Stimulated activated memory B cell treated with anti-CD40 and anti-IgM and Interleukin-4, amounts not matched to agents 10 μg/mL and 1 μg/mL and 100 μg/mL, for 72 hours (primary cell): Measurements from ENCODE around the gene NUDT4.
"Not testable (repeated sequence)": the region's sequence is repeated elsewhere in the genome, so short reads cannot be mapped to it uniquely, and the experiment has no call there.

Experiments used
- ATAC-seq: fragments of 150-1000 bp; cut with Tn5 transposase; 2 replicates; pipeline ENCODE4 v1.10.0; 2021
- H3K27ac Mint-ChIP-seq: one replicate; pipeline ENCODE4 v1.8.0; 2022; ENCODE audit warnings: mild to moderate bottlenecking, mixed read lengths
- H3K27me3 Mint-ChIP-seq: one replicate; pipeline ENCODE4 v1.8.0; 2022; ENCODE audit warnings: mixed read lengths
- H3K36me3 Mint-ChIP-seq: one replicate; pipeline ENCODE4 v1.8.0; 2022; ENCODE audit warnings: mixed read lengths
- H3K4me1 Mint-ChIP-seq: one replicate; pipeline ENCODE4 v1.8.0; 2022; ENCODE audit warnings: mixed read lengths
- H3K4me3 Mint-ChIP-seq: one replicate; pipeline ENCODE4 v1.8.0; 2022; ENCODE audit warnings: mild to moderate bottlenecking, moderate library complexity, mixed read lengths
- H3K9me3 Mint-ChIP-seq: one replicate; pipeline ENCODE4 v1.8.0; 2022; ENCODE audit warnings: mixed read lengths

Gene NUDT4

DNA sequence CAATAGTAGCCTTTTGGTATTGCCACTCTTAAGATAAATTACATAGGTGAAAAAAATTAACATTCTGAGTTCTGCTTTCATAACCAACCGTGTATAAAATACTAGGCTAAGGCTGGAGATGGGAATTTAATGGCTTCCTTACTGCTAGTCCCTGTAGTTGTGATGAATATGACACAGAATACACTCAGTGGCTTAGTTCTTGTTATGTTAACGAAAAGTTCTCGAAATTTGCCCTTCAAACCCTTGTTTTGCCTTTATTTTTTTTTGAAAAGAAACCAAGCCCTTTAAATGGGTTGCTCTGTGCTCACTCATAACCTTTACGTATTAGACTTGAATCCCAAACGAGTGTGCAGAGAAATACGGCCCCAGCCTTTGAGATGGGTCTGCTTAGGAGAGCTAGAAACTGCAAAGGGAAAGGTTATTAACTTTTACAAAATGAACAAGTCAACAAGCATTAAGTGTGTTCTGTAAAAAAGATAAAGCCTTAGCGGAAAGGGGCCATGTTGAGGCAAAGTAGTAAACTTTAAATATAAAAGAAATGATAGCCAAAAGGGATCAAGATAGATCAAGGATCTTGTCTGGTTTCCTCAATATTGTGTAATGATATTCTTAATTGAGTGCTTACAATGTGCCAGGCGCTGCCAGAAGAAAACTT lies 1.7 kb downstream of the NUDT4 start:
- peak overlapping the region; percentile 100 for H3K27ac Mint-ChIP-seq
- no peak for ATAC-seq
- no peaks in the 10 kb centered on the region for H3K27me3 Mint-ChIP-seq
- H3K36me3 Mint-ChIP-seq, result peaks cover 15% of the 10 kb centered on the region
- peaks cover 49% of the 10 kb centered on the region for H3K4me1 Mint-ChIP-seq
- H3K9me3 Mint-ChIP-seq, result no peaks in the 10 kb centered on the region
- peak overlapping the region; percentile 100 for H3K4me3 Mint-ChIP-seq

DNA sequence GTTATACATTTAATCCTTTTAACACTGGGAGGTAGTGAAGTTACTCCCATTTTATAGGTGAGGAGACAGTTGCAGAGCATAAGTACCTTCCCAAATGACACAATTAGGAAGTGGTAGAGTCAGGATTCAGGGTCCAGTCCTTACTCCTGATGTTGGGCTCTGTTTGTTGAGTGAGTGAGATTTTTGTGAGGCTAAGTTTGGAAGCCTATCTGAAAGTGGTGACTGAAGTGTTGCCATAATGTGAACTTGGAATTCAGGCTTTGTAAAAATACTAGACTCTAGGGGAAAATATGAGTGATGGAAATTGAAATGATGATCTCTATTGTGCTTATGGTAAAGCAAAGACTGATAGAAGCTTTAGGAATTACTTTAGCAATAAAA lies 2.2 kb downstream of the NUDT4 start:
- Mint-ChIP-seq H3K27ac (peak overlapping the region; percentile 100), H3K4me1 (peaks cover 52% of the 10 kb centered on the region), H3K9me3 (no peaks in the 10 kb centered on the region), H3K4me3 (peak overlapping the region; percentile 100), H3K27me3 (no peaks in the 10 kb centered on the region), H3K36me3 (peaks cover 17% of the 10 kb centered on the region)
- no peak for ATAC-seq

DNA sequence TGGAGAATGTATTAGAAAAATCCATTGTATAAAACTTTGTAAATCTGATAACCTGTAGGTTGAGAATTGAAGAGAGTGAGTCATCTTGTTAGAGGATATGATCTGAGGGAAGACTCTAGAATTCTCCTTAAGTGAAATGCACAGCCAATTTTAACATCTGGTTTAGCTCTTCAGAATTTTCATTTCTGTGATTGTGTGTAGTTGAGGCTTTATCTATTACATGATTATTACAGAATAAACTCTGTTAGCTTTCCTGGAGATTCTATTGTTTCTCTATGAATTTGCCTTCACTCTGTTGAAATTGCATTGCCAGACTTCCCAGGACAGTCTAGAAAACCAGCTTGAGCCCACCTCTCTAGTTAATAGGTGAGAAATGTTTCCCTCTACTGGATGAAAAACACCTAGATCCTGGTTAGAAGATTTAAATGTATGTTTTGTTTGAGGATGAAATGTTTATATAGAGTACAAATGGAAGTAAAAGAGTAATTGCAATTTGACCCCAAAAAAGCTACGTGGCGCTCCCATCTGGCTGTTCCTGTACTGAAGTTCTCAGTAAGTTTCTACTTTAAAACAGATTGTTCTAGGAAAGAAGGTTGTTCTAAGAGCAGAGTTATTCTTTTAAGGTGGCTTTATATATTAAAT lies 2.9 kb downstream of the NUDT4 start:
- Mint-ChIP-seq H3K36me3 (peaks cover 24% of the 10 kb centered on the region), H3K9me3 (no peaks in the 10 kb centered on the region), H3K27ac (peak overlapping the region; percentile 100), H3K4me1 (peaks cover 58% of the 10 kb centered on the region), H3K4me3 (peak overlapping the region; percentile 100), H3K27me3 (no peaks in the 10 kb centered on the region)
- ATAC-seq, result no peak

DNA sequence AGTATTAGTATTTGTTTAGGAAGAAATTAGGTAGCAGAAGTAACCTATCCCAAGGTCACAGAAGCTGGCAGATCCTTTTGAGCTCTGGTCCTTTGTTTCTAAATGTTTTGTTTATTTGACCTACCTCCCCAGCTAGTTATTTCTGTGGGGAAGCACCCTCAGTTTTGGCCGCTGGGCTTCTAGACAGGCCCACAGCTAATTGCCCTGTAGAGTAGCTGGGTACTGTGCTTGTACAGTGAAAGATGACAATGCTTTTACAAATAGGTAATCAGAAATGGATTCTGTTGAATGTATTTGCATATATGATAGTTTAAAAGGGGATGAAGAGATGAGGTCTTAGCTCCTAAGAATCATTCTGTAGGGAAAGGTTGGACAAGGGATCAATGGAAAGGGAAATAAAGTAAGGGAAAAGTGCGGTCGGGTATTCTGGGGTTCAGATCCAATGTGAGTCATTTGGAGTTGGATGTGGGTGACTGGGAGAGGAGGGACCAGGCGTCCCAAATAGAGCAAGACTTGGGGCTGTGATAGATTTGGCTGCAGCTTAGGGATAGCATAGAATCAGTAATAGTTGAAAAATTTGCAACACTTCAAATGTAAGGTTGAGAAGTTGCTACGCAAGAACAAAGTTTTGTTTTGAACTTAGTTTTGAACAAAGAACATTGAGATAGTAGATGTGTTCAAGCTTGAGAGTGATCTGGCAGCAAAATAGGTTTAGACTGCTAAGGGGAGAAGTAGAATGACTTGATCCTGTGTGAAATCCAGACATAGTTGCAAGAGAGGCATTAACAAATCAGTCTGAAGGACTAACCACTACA lies 3.6 kb downstream of the NUDT4 start:
- H3K27ac Mint-ChIP-seq, result peak overlapping the region; percentile 100
- H3K9me3 Mint-ChIP-seq, result no peaks in the 10 kb centered on the region
- no peak for ATAC-seq
- H3K27me3 Mint-ChIP-seq, result no peaks in the 10 kb centered on the region
- H3K4me1 Mint-ChIP-seq, result peaks cover 59% of the 10 kb centered on the region
- peak overlapping the region; percentile 100 for H3K4me3 Mint-ChIP-seq
- peaks cover 25% of the 10 kb centered on the region for H3K36me3 Mint-ChIP-seq

DNA sequence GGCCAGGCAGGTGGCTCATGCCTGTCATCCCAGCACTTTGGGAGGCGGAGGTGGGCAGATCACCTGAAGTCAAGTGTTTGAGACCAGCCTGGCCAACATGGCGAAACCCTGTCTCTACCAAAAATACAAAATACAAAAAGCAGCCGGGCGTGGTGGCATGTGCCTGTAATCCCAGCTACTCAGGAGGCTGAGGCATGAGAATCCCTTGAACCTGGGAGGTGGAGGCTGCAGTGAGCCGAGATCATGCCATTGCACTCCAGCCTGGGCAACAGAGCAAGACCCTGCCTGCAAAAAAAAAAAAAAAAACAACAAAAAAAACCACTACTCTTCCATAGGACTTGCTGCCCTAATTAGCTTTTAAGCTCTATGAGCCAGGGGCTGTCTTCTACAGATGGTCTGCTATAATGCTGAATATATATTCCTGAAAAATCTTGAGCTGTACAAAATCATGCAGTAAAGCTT lies 4.3 kb downstream of the NUDT4 start:
- peaks cover 54% of the 10 kb centered on the region for H3K4me1 Mint-ChIP-seq
- peaks cover 25% of the 10 kb centered on the region for H3K36me3 Mint-ChIP-seq
- not testable (repeated sequence) for H3K27me3 Mint-ChIP-seq, H3K9me3 Mint-ChIP-seq, ATAC-seq
- H3K27ac Mint-ChIP-seq, result peak overlapping the region; percentile 100
- H3K4me3 Mint-ChIP-seq, result peak overlapping the region; percentile 100

DNA sequence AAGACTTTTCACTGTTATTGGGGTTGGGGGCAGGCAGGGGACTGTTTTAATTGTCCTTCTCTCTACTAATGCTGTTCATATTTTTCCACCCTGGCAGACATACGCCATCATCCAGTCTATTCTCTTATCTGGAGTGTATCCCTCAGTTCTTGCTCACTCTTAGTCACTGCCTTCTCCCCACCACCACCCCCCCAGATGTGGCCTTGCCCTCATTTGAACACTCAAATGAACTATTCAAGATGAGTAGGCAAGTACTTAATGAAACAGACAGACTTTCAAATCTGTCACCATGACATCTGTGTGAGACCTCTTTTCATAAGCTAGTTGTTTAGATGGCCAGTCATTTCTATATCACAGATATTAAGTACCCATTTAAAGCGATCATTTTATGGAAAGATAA lies 10.1 kb downstream of the NUDT4 start:
- ATAC-seq, result peak; percentile 48
- Mint-ChIP-seq H3K4me1 (peaks cover 69% of the 10 kb centered on the region), H3K27me3 (no peaks in the 10 kb centered on the region), H3K9me3 (no peaks in the 10 kb centered on the region), H3K4me3 (no peak overlapping the region), H3K27ac (no peak overlapping the region), H3K36me3 (peaks cover 27% of the 10 kb centered on the region)

DNA sequence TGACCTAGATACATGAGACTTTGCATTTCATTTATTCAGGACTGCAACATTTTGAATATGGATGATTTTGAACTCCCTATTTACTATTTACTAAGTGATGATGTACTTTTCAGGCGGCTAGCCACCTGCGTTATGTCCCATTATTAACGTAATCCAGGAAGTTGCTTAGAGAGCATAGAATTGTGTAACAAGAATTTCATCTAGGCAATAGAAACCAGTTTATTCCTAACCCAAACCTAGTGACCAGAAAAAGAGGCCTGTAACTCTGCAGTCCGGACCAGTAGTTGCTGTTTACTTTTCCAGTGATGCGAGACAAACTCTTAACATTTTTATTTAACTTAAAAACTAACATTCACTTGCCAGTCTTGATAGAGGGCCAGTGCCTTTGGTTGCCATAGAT lies 12.3 kb downstream of the NUDT4 start:
- Mint-ChIP-seq H3K4me1 (peaks cover 64% of the 10 kb centered on the region), H3K9me3 (no peaks in the 10 kb centered on the region), H3K27me3 (no peaks in the 10 kb centered on the region), H3K36me3 (peaks cover 24% of the 10 kb centered on the region), H3K4me3 (no peak overlapping the region), H3K27ac (peak overlapping the region; percentile 79)
- no peak for ATAC-seq

DNA sequence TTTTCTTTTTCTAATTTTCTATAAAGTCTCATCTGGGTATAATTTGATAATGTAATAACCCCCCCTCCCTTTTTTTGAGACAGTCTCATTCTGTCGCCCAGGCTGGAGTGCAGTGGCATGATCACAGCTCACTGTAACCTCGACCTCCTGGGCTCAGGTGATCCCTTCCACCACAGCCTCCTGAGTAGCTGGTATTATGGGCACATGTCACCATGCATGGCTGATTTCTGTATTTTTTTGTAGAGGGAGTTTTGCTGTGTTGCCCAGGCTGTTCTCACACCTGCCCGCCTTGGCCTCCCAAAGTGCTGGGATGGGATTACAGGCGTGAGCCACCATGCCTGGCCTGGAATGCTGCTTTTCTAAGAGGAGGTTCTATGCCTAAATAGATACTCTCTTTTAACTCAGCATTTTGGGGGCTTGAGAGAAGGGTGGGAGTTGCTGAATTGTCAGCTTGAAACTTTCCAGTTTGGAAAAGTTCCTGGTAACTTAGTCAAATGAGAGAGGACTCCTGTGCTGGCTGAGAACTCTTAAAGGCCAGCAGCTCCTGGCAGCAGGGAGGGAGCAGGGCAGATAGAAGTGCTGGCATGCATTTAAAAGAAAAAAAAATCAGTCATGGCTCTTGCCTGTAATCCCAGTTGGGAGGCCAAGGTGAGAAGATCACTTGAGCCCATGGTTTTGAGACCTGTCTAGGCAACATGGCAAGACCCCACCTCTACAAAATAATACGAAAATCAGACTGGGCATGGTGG lies 13.0 kb downstream of the NUDT4 start:
- H3K27ac Mint-ChIP-seq, result peak overlapping the region; percentile 79
- no peaks in the 10 kb centered on the region for H3K9me3 Mint-ChIP-seq
- peaks cover 17% of the 10 kb centered on the region for H3K36me3 Mint-ChIP-seq
- ATAC-seq, result peak; percentile 80
- H3K4me3 Mint-ChIP-seq, result peak overlapping the region; percentile 49
- peaks cover 57% of the 10 kb centered on the region for H3K4me1 Mint-ChIP-seq
- H3K27me3 Mint-ChIP-seq, result no peaks in the 10 kb centered on the region

DNA sequence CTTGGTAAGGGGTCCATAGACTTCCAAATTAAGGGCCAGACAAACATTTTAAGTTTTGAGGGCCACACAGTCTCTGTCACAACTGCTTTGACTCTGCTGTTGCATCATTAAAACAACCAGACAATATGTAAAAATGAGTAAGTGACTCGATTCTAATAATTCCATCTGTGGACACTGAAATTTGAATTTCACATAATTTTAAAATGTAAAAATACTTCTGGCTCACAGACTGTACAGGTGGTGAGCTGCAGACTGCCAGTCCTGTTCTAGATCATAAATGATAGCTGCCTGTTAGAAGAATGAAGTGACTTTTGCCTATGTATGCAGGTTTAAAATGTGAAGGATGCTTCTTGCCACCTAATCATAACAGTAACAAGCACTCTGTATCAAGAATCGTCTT lies 15.7 kb downstream of the NUDT4 start:
- H3K9me3 Mint-ChIP-seq, result no peaks in the 10 kb centered on the region
- H3K36me3 Mint-ChIP-seq, result peaks cover 20% of the 10 kb centered on the region
- peaks cover 41% of the 10 kb centered on the region for H3K4me1 Mint-ChIP-seq
- H3K27ac Mint-ChIP-seq, result peak overlapping the region; percentile 24
- no peaks in the 10 kb centered on the region for H3K27me3 Mint-ChIP-seq
- H3K4me3 Mint-ChIP-seq, result no peak overlapping the region
- no peak for ATAC-seq

DNA sequence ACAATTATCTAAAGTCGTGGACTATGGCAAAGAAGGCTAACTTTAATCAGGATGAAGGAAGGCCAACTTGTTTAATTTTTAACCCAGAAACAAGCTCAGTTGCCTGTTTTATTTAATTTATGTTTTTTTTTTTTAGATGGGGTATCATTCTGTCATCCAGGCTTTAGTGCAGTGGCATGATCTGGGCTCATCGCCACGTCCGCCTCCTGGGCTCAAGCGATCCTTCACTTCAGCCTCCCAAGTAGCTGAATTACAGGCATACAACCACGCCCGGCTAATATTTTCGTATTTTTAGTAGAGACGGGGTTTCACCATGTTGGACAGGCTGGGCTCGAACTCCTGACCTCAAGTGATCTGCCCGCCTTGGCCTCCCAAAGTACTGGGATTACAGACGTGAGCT lies 19.7 kb downstream of the NUDT4 start:
- Mint-ChIP-seq H3K36me3 (peaks cover 23% of the 10 kb centered on the region), H3K9me3 (no peaks in the 10 kb centered on the region), H3K4me1 (peaks cover 14% of the 10 kb centered on the region), H3K4me3 (no peak overlapping the region), H3K27ac (no peak overlapping the region), H3K27me3 (no peaks in the 10 kb centered on the region)
- no peak for ATAC-seq

DNA sequence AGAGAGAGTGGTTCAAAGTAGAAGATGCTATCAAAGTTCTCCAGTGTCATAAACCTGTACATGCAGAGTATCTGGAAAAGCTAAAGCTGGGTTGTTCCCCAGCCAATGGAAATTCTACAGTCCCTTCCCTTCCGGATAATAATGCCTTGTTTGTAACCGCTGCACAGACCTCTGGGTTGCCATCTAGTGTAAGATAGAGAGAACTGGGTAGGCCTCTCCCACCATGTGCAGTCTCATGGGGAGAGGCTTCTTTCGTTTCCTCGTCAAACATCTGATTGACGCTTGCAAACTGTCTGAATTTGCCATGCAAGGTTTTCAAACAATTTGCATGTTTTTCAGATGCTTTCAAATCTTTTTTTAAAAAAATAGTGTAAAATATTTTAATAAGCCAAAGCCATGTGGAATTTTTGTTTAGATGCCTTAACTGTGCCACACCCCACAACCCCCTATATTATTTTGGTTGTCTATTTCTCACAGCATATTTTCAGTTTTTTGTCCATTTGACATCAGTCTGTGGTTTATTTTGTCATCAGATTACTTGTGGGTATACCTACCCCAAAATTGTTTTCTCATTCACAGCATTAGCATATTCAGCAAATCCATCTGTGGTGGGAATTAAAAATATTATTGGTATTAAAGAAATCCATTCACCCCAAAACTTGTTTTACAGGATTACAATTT lies 21.6 kb downstream of the NUDT4 start:
- Mint-ChIP-seq H3K27ac (peak overlapping the region; percentile 32), H3K36me3 (peaks cover 39% of the 10 kb centered on the region), H3K4me1 (peaks cover 14% of the 10 kb centered on the region)
- H3K27me3 Mint-ChIP-seq, H3K9me3 Mint-ChIP-seq, H3K4me3 Mint-ChIP-seq: not testable (repeated sequence)
- peak; percentile 100 for ATAC-seq

DNA sequence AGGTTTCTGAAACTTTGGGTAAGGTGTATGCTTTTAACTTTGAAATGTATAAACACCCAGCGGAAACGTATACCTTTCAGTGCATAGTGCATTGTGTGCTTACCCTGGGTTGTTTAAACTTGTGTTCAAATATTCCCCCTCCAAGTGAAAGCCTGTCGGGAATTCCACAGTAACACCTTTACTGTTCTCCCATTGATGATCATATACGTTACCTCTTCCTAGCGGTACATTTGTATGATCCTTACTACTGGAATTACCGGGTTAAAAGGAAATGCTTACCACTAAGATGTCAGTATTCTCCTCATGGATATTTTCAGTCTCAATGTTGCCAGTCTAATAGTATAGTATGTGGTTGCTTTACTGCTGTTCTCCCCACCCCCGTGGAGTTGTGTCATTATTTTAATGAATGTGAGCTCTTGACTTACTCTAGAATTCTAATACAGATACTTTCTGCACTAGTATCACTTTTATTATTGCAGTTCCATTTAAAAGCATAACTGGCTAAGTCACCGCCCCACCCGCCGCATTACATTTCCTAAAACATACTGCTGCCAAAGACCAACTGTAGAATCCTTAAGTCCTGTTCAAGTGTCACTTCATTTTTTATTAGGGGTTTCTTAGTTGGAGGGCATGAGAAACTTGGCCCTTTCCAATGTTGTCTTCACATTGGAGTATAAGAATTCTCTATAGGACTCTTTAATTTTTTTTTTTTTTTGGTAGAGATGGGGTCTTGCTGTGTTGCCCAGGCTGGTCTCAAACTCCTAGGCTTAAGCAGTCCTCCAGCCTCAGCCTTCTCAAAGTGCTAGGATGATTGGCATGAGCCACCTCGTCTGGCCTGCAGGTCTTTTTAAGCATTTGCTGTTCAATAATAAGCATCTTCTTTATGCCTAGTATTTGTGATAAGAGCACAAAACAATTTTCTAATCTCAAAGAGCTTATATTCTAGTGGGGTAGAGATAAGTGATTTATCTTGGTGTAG lies 24.9 kb downstream of the NUDT4 start:
- H3K27ac Mint-ChIP-seq, result no peak overlapping the region
- ATAC-seq, result no peak
- no peaks in the 10 kb centered on the region for H3K9me3 Mint-ChIP-seq
- no peaks in the 10 kb centered on the region for H3K27me3 Mint-ChIP-seq
- peaks cover 43% of the 10 kb centered on the region for H3K36me3 Mint-ChIP-seq
- peaks cover 14% of the 10 kb centered on the region for H3K4me1 Mint-ChIP-seq
- H3K4me3 Mint-ChIP-seq, result no peak overlapping the region

DNA sequence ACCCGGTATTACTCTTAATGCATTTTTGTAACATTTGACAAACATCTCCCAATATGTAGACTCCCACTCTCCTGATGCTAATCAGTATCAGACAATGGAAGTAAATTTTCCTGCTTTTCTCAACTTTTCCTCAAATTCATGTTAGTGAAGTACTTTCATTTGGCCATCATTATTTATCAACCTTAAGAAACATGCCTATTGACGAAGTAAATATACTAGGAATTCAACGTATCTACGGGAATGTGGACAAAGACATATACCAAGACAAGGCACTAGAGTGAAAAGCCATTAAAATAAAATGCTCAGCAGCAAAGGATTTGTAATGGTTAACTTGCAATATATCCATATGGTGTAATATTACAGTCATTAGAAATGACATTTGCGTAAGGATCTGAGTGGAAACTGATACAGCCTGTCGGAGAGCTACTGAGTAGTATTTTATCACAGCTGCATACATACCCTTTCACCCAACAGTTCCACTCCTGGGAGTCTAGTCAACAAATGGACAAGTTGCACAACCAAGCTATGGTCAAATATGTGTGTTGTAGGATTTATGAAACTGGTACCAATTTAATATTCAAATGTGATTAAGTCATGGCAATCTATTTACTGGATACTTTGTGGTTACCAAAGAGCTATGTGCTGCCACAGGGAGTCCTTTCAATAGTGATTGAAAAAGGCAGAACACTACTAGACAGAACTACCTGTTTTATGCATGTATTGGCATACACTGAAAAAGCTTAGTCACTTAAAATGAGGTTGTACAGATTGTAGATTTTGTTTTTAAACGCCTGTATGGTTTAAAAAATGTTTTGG lies 26.5 kb downstream of the NUDT4 start:
- H3K36me3 Mint-ChIP-seq, result peaks cover 44% of the 10 kb centered on the region
- H3K4me3 Mint-ChIP-seq, result no peak overlapping the region
- peaks cover 14% of the 10 kb centered on the region for H3K4me1 Mint-ChIP-seq
- no peak overlapping the region for H3K27ac Mint-ChIP-seq
- H3K9me3 Mint-ChIP-seq, result no peaks in the 10 kb centered on the region
- no peaks in the 10 kb centered on the region for H3K27me3 Mint-ChIP-seq
- no peak for ATAC-seq
